Central memory CD8-positive, alpha-beta T cell (primary cell): Measurements from ENCODE around the gene PDLIM1.
"Not testable (repeated sequence)": the region's sequence is repeated elsewhere in the genome, so short reads cannot be mapped to it uniquely, and the experiment has no call there.

ENCODE experiments used
- ATAC-seq: fragments of 150-1000 bp; cut with Tn5 transposase; replicated peaks from 2 replicates; pipeline ENCODE4 v1.10.0; 2022; ENCODE audit warnings: mild to moderate bottlenecking, moderate FRiP score, moderate number of reproducible peaks; ENCODE audit not compliant: poor library complexity, severe bottlenecking; ENCODE audit errors: extremely low read depth
- DNase-seq, 2 donors: peaks; one replicate each; pipeline ENCODE4 v3.0.0; 2021; ENCODE audit warnings: low spot score in 2 of 2
- H3K27ac Mint-ChIP-seq: one replicate; pipeline ENCODE4 v1.8.0; 2022; ENCODE audit warnings: low read depth, mild to moderate bottlenecking, moderate library complexity, mixed read lengths
- H3K27me3 Mint-ChIP-seq: one replicate; pipeline ENCODE4 v1.8.0; 2022; ENCODE audit warnings: mixed read lengths
- H3K36me3 Mint-ChIP-seq: one replicate; pipeline ENCODE4 v1.8.0; 2022; ENCODE audit warnings: mild to moderate bottlenecking, moderate library complexity, mixed read lengths; ENCODE audit not compliant: insufficient read depth
- H3K4me1 Mint-ChIP-seq: one replicate; pipeline ENCODE4 v1.8.0; 2022; ENCODE audit warnings: mixed read lengths
- H3K4me3 Mint-ChIP-seq: one replicate; pipeline ENCODE4 v1.8.0; 2022; ENCODE audit warnings: mild to moderate bottlenecking, moderate library complexity, mixed read lengths
- H3K9me3 Mint-ChIP-seq: one replicate; pipeline ENCODE4 v1.8.0; 2022; ENCODE audit warnings: mixed read lengths

The PDLIM1 gene

DNA sequence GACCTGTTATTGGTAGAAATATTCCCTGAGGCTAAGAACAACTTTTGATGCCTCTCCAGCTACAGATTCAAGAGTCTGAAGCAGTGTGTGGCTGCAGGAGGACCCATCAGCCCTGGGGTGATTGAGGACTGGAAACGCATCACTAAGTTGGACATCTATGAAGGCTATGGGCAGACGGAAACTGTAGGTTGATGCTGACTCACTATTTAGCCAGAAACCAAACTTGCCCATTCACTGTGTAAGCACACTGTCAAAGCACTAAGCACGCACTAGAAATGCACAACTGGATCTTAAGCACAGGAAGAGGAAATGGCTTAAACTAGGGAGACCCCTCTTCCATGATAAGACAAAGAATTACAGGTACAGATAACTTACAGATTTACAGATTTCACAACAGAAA lies 76.0 kb downstream of the PDLIM1 start:
- H3K9me3 Mint-ChIP-seq: no peaks in the 10 kb centered on the region
- no peak overlapping the region for H3K4me3 Mint-ChIP-seq
- no peaks in the 10 kb centered on the region for H3K27me3 Mint-ChIP-seq
- no peak overlapping the region for H3K27ac Mint-ChIP-seq
- no peaks in the 10 kb centered on the region for H3K4me1 Mint-ChIP-seq
- no peak for DNase-seq
- no peak for ATAC-seq
- H3K36me3 Mint-ChIP-seq: no peaks in the 10 kb centered on the region

DNA sequence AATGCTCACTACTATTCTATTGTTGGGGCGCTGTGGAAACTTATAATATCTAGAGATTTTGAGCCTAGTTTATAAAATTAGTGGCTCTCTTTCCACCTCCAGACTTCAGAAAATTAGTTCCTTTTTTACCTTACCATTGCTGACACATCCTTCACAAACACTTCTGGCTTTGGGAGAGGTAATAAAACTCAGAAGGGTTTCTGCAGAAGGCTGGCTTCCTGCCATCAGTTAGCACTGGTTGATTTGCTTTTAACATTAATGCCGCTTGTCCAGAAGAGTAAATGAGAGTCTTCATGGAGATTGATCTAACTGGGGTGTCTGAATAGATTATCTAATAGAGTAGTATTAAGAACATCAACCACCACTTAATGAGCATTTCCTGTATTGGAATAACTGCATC lies 76.4 kb downstream of the PDLIM1 start:
- no peak for DNase-seq
- no peak for ATAC-seq
- no peaks in the 10 kb centered on the region for H3K27me3 Mint-ChIP-seq
- no peaks in the 10 kb centered on the region for H3K9me3 Mint-ChIP-seq
- H3K36me3 Mint-ChIP-seq: no peaks in the 10 kb centered on the region
- no peaks in the 10 kb centered on the region for H3K4me1 Mint-ChIP-seq
- no peak overlapping the region for H3K27ac Mint-ChIP-seq
- H3K4me3 Mint-ChIP-seq: no peak overlapping the region

GRCh38 chr10:95211606-95212279 lies 79.1 kb downstream of the PDLIM1 start:
- no peak for DNase-seq
- no peaks in the 10 kb centered on the region for H3K4me1 Mint-ChIP-seq
- no peak overlapping the region for H3K27ac Mint-ChIP-seq
- H3K4me3 Mint-ChIP-seq: no peak overlapping the region
- no peak for ATAC-seq
- no peaks in the 10 kb centered on the region for H3K27me3 Mint-ChIP-seq
- no peaks in the 10 kb centered on the region for H3K36me3 Mint-ChIP-seq
- no peaks in the 10 kb centered on the region for H3K9me3 Mint-ChIP-seq

- H3K27me3 Mint-ChIP-seq: no peaks in the 10 kb centered on the region
- no peak overlapping the region for H3K4me3 Mint-ChIP-seq
- no peaks in the 10 kb centered on the region for H3K9me3 Mint-ChIP-seq
- no peaks in the 10 kb centered on the region for H3K4me1 Mint-ChIP-seq
- no peak for DNase-seq
- no peaks in the 10 kb centered on the region for H3K36me3 Mint-ChIP-seq
- ATAC-seq: no peak
- no peak overlapping the region for H3K27ac Mint-ChIP-seq
Observed at GRCh38 chr10:95209509-95210127, 81.2 kb downstream of the PDLIM1 start.

DNA sequence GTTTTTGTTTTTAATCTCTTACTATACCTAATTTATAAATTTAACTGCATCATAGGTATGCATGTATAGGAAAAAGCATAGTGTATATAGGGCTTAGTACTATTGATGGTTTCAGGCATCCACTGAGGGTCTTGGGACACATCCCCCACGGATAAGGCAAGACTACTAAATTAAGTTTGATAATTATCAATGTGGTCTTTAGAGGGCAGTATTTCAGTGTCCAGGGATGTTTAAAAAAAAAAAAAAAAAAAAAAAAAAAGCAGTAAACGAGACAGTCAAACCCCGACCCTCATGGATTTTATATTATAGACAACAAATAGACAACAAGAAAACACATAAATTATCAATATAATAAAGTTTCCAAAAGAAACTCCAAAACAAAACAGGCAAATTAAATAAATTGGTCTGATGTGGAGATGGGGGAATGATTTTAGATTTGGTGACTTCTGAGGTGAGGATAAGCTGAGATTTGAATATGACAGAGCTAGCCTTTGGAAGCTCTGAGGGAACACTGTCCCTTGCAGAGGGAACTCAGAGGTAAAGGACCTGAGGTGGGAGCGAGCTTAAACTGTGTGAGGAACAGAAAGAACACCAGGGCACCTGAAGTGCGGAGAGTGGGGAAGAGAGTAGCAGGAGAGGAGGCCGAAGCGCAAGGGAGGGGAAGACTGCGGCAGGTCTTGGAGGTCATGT lies 82.0 kb downstream of the PDLIM1 start:
- ATAC-seq (no peak), DNase-seq (no peak)
- Mint-ChIP-seq H3K27me3 (no peaks in the 10 kb centered on the region), H3K9me3 (no peaks in the 10 kb centered on the region), H3K4me3 (no peak overlapping the region), H3K27ac (no peak overlapping the region), H3K4me1 (no peaks in the 10 kb centered on the region), H3K36me3 (no peaks in the 10 kb centered on the region)

DNA sequence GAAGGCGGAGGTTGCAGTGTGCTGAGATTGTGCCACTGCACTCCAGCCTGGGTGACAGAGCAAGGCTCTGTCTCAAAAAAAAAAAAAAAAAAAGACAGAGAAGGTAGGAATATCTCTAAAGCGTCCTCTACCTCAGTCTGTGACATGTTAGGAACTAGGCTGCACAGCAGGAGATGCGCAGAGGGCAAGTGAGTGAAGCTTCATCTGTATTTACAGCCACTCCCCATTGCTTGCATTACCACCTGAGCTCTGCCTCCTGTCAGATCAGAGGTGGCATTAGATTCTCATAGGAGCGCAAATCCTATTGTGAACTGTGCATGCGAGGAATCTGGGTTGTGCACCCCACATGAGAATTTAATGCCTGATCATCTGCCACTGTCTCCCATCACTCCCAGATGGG lies 87.9 kb downstream of the PDLIM1 start:
- H3K4me1 Mint-ChIP-seq, H3K27me3 Mint-ChIP-seq, H3K4me3 Mint-ChIP-seq, H3K36me3 Mint-ChIP-seq, H3K27ac Mint-ChIP-seq, H3K9me3 Mint-ChIP-seq, ATAC-seq, DNase-seq: not testable (repeated sequence)

GRCh38 chr10:95201736-95202135 lies 89.1 kb downstream of the PDLIM1 start:
- ATAC-seq (no peak), DNase-seq (no peak)
- H3K27ac Mint-ChIP-seq: no peak overlapping the region
- H3K9me3 Mint-ChIP-seq: no peaks in the 10 kb centered on the region
- H3K4me3 Mint-ChIP-seq: no peak overlapping the region
- H3K27me3 Mint-ChIP-seq: peaks cover 9% of the 10 kb centered on the region
- no peaks in the 10 kb centered on the region for H3K4me1 Mint-ChIP-seq
- peaks cover 1% of the 10 kb centered on the region for H3K36me3 Mint-ChIP-seq

DNA sequence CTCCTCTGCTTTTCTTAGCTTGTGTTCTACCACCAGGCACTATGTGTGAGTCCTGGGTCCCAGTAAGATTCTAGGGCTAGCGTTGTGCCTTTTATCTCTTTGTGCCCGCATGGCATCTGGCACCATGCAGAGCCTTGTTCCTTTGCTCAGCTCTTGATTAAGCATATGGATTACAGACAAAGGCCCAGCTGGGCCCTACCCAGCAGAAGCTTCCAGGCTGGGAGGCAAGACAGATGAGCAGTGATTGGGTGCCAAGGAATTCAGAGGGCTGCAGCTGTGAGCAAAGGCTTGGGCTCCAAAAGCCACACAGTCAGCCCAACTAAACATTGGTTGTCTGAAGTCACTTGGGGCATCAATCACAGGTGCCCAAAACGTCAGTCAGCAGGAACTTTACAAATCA lies 94.8 kb downstream of the PDLIM1 start:
- peaks cover 9% of the 10 kb centered on the region for H3K27me3 Mint-ChIP-seq
- H3K27ac Mint-ChIP-seq: no peak overlapping the region
- H3K36me3 Mint-ChIP-seq: peaks cover 1% of the 10 kb centered on the region
- DNase-seq: no peak
- H3K4me1 Mint-ChIP-seq: no peaks in the 10 kb centered on the region
- H3K4me3 Mint-ChIP-seq: no peak overlapping the region
- no peaks in the 10 kb centered on the region for H3K9me3 Mint-ChIP-seq
- ATAC-seq: no peak

DNA sequence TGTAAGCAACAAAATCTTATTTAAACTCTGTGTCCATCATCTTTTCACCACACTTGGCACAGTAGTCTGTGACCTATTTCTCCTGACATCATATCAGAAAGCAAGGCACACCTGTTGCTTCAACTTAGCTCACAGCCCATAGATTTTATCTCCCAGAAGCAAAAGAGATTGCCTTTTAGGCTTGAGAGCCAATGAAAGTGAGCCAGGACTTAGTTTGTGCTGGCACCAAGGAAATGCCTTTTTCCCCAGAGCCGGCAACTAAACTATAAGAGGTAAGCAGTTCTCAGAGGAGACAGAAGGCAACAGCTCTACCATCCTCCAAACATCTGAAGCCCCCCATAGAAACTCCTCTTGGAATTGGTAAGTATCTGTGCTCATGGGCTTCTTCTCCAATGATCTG lies 96.9 kb downstream of the PDLIM1 start, which contains the start of gene ACSM6:
TSS of gene ACSM6 (plus strand) at position 295 of the 400 bp plus-strand sequence. CDS start 248 bp downstream, outside the sequence.
- H3K27me3 Mint-ChIP-seq: peaks cover 9% of the 10 kb centered on the region
- H3K9me3 Mint-ChIP-seq: no peaks in the 10 kb centered on the region
- H3K27ac Mint-ChIP-seq: no peak within 1 kb of the TSS
- no peak within 1 kb of the TSS for H3K4me3 Mint-ChIP-seq
- DNase-seq (no peak), ATAC-seq (no peak)
- no peaks in the 10 kb centered on the region for H3K36me3 Mint-ChIP-seq
- H3K4me1 Mint-ChIP-seq: no peaks in the 10 kb centered on the region

- no peak for DNase-seq
- H3K36me3 Mint-ChIP-seq: no peaks in the 10 kb centered on the region
Observed at GRCh38 chr10:95188593-95188992, 102.2 kb downstream of the PDLIM1 start.

DNA sequence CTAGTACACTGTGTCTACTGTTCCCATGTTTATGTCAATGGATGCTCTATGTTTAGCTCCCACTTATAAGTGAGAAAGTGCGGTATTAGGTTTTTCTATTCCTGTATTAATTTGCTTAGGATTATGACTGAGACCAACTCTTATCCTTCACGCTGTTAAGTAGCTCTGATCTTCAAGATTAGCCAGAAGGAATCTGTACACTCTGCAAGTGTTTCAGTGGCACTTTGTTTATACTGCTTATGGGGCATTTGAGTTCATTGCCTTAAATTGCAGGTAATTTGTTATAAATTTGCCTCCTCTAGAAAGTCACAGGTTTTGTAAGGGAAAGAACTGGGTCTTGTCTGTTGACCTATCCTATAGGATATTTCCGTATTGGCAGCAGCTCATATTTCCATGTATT lies 103.2 kb downstream of the PDLIM1 start:
- peaks cover 10% of the 10 kb centered on the region for H3K27me3 Mint-ChIP-seq
- no peak overlapping the region for H3K4me3 Mint-ChIP-seq
- no peak for ATAC-seq
- no peak for DNase-seq
- peaks cover 6% of the 10 kb centered on the region for H3K4me1 Mint-ChIP-seq
- no peaks in the 10 kb centered on the region for H3K9me3 Mint-ChIP-seq
- no peak overlapping the region for H3K27ac Mint-ChIP-seq
- no peaks in the 10 kb centered on the region for H3K36me3 Mint-ChIP-seq

More at GRCh38 chr10:95188593-95188992, 102.2 kb downstream of the PDLIM1 start:
- H3K27me3 Mint-ChIP-seq: peaks cover 10% of the 10 kb centered on the region
- peaks cover 6% of the 10 kb centered on the region for H3K4me1 Mint-ChIP-seq
- H3K27ac Mint-ChIP-seq: no peak overlapping the region
- H3K9me3 Mint-ChIP-seq: no peaks in the 10 kb centered on the region
- no peak for ATAC-seq
- H3K4me3 Mint-ChIP-seq: no peak overlapping the region
